HAP-1 (cell line): ENCODE results near the gene KCNQ1.

Experiments
- DNase-seq, 2 experiments: peaks; one replicate each; pipeline ENCODE4 v3.0.0-alpha.2; 2016 to 2020; ENCODE audit warnings: low spot score in 2 of 2
- H3K27me3 ChIP-seq: fragments of 250-450 bp; sonication (Bioruptor Pico); 2 replicates; pipeline ENCODE4 v1.5.1; 2020; ENCODE audit warnings: low read depth, mild to moderate bottlenecking, moderate library complexity
- H3K36me3 ChIP-seq: fragments of 250-450 bp; sonication (Bioruptor Pico); replicated peaks from 2 replicates; pipeline ENCODE4 v1.5.1; 2020; ENCODE audit warnings: mild to moderate bottlenecking
- H3K4me1 ChIP-seq: fragments of 250-450 bp; sonication (Bioruptor Pico); 2 replicates; pipeline ENCODE4 v1.5.1; 2020; ENCODE audit warnings: mild to moderate bottlenecking
- H3K4me3 ChIP-seq: fragments of 250-450 bp; sonication (Bioruptor Pico); 2 replicates; pipeline ENCODE4 v1.5.1; 2020; ENCODE audit warnings: mild to moderate bottlenecking, moderate library complexity
- H3K9me3 ChIP-seq: fragments of 250-450 bp; sonication (Bioruptor Pico); 2 replicates; pipeline ENCODE4 v1.5.1; 2020; ENCODE audit warnings: mild to moderate bottlenecking, moderate library complexity
- in situ Hi-C: fragments of 300-500 bp; cut with MboI; formaldehyde crosslinking; loops from 3 replicates; pipeline ENCODE4 v1.14.3; 2020; ENCODE audit warnings: low sequenced_read_pairs, inconsistent platforms, mixed read lengths

Gene KCNQ1

DNA sequence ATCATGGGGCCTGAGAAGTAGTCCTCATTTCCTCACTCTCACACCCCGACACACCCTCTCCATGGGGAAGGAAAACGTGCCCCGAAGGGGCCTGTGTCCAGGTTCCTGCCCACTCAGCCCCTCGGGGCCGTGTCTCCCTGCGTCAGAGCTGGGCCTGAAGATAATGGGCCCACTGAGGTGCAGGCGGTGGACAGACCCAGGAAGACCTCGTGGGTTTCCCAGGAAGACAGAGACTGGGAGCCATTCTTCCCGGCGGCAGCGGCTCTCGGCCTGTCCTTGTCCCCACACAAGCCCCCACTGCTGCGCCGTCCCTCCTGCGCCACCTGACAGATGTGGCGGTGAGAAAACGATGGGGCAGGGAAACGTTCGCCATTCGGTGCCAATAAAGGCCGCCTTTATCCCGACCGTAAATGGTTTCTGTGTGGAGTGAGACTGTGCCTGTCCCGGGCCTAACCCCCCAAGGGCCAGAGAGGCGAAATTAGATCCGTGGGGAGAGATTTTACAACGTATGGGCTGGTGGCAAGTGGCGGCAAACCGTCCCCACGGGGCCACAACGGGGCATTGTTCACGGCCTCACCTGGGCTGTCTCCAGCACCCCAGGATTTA lies 351.8 kb downstream of the KCNQ1 start:
- Histone ChIP-seq H3K4me3 (no peak overlapping the region), H3K9me3 (no peaks in the 10 kb centered on the region; the same call in 1 of the 2 replicates), H3K27me3 (peaks cover 17% of the 10 kb centered on the region), H3K36me3 (no peaks in the 10 kb centered on the region), H3K4me1 (no peaks in the 10 kb centered on the region)
- in situ Hi-C loops = no loop called here
- DNase-seq = no peak

DNA sequence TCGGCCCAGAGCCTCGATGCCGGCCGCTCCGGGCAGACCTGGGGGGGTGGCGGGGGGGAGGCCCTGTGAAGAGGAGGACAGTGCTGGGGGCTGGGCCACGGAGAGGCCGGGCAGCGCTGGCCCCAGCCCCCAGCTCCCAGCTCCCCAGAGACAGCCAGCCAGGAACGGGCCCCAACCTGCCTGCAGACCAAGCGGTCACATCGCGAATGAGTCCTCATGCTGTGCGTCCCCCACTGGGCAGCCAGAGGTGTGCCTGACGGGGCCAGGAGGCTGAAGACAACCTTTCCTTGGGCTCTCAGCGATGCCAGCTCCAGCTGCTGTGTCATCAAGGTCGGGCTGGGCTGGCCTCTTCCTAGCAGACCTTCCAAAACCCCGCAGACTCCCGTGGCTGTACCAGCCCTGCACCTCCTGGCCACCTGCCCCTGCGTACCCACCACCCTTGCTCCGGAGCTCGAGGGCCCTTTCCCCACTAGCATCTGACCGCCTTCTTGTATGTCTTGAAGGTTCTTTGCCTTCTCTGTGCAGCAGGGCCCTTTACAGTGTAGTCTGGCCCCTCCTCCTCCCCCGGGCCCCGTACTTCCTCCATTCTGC lies 352.4 kb downstream of the KCNQ1 start:
- H3K36me3 ChIP-seq = no peaks in the 10 kb centered on the region
- in situ Hi-C loops = no loop called here
- no peaks in the 10 kb centered on the region for H3K4me1 ChIP-seq
- peaks cover 17% of the 10 kb centered on the region for H3K27me3 ChIP-seq
- H3K4me3 ChIP-seq = no peak overlapping the region
- no peak for DNase-seq
- H3K9me3 ChIP-seq = no peaks in the 10 kb centered on the region; the same call in 1 of the 2 replicates

DNA sequence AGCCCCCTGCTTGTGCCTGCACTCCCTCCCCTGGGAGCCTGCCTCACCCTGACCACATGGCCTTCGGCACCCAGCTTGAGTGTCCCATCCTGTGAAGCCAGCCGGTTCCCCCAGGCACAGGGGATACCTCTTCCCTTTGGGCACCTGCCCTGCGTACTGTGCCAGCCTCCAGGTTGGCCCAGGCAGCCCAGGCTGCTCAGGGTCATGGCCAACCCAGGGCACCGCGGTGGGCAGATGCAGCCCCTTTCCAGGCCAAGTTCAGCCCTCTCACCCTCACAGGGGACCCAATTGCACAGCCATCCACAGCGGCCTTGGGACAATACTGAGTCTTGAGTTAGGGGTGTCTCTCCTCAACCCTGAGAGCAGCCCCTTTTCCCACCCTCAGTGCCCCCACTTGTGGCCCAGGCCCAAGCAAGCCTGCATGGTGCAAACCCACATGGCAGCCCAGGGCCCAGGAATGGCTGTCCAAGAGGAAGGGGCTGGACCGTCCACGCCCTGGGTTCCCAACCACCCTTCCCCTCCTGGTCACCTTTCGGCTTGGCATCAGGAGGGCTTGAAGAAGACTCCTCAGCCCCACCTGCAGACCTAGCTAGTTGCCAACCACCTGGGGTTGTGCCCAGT lies 353.0 kb downstream of the KCNQ1 start:
- no peaks in the 10 kb centered on the region for H3K4me1 ChIP-seq
- no peaks in the 10 kb centered on the region for H3K36me3 ChIP-seq
- H3K9me3 ChIP-seq = no peaks in the 10 kb centered on the region; the same call in 1 of the 2 replicates
- peaks cover 17% of the 10 kb centered on the region for H3K27me3 ChIP-seq
- H3K4me3 ChIP-seq = no peak overlapping the region
- in situ Hi-C loops = no loop called here
- no peak for DNase-seq

DNA sequence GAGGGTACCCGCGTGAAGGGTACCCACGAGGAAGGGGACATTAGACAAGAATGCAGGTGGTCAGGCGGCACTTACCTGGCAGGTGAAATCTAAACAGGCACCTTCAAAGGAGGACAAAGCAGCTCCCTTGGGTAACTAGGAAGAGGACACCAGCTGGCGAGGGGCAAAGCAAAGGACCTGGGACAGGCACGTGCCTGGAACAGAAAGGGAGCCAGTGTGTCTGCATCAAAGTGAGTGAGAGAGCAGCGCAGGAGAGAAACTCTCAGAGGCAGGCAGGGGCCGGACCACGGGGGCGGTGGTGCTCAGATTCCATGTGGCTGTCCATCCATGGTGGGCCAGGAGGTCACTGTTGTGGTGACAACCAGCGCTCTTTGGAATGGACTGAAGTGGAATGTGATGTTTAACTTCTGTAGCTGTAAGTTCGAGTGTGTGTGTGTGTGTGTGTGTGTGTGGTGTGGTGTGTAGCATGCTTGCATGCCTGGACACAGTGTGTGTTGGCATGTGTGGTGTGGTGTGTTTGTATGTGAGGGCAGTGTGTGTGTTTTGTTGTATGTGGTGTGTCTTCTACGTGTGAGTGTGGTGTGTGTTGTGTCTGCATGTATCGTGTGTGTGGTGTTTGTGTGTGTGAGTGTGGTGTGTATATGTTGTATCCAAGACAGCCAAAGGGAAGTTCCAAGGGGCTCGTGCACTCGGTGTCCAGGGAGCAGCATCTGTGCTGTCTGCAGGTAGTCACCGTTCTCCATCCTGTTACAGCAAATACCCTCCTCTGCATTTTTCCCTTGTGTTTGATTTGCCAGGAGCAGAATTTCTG lies 354.3 kb downstream of the KCNQ1 start:
- no peak for DNase-seq
- H3K27me3 ChIP-seq = peaks cover 5% of the 10 kb centered on the region
- H3K4me1 ChIP-seq = no peaks in the 10 kb centered on the region
- H3K9me3 ChIP-seq = no peaks in the 10 kb centered on the region; the same call in 1 of the 2 replicates
- H3K36me3 ChIP-seq = no peaks in the 10 kb centered on the region
- in situ Hi-C loops = no loop called here
- H3K4me3 ChIP-seq = no peak overlapping the region

DNA sequence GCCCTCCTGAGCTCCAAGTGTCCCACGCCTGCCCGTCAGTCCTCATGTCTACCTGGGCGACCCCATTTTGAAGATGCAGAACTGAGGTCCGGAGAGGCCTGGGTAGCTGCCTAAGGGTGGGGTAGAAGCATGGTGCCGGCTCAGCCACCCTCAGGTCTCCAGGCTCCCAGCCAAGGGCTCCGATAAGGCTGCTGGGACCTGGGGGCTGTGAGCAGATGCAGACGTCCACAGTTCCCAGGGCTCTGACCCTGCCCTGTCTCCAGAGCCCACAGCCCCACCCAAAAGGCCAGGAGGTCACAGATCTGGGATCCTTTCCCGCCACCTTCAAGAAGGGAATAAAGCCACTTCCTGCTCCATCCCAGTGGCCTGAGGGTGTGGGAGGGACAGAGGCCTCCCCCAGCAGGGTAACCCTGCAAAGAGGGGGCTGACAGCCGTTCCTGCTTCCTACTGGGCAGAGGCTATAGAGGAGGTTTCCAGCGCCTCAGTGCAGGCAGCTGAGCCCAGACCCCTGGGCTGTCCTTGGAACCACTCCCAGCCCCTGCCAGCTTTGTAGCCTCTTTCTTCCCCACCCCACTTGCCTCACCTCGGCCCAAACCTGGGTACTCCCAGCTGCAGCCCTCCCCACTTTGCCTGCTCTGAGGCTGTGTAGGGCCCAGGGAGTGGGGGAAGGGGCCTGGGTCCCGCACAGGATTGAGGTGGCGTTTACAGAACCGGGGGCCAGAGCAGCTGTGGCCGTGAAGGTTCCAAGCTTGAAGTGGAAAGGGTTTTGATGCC lies 355.3 kb downstream of the KCNQ1 start:
- Histone ChIP-seq H3K27me3 (no peaks in the 10 kb centered on the region), H3K4me3 (no peak overlapping the region), H3K36me3 (no peaks in the 10 kb centered on the region), H3K9me3 (no peaks in the 10 kb centered on the region; the same call in 1 of the 2 replicates), H3K4me1 (no peaks in the 10 kb centered on the region)
- no peak for DNase-seq
- in situ Hi-C loops = no loop called here

DNA sequence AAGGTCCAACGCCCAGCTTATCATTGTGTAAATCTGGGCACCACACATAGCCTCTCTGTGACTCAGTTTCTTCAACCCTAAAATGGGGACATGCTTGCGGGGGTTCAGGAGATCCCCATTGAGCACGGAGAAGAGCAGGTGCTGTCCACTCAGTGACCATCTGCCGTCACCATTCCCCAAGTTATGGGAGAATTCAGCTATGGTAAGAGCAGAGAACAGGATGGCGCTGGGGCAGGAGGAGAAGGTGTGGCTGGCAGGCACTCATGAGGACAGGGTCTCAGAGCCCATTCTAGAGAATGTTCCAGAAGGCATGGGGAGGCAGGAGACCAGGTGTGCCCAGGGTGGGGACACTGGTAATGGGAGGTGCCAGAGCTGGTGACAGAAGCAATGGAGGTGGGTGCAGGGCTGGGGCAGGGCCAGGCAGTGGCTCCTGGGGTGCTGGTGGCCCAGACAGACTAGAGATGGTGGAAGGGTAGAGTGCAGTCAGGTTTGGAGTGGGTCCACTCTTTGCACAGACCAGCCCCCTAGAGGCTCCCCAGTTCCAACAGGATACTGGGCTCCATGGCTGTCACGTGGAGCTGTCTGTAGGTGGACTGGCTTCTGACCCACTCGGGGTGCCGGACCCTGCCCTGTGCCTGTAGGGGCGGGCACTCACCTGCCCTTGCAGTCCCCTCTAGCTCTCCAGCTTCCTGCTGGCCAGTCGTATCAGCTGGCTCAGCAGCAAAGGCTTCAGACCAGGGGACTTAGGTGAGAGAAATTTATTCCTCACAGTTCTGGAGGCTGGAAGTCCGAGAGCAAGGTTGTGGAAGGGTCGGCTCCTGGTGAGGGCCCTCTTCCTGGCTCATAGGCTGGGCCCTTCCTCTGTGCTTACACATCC lies 356.1 kb downstream of the KCNQ1 start:
- Histone ChIP-seq H3K4me1 (peaks cover 7% of the 10 kb centered on the region), H3K9me3 (no peaks in the 10 kb centered on the region; the same call in 1 of the 2 replicates), H3K4me3 (no peak overlapping the region), H3K36me3 (no peaks in the 10 kb centered on the region), H3K27me3 (peaks cover 6% of the 10 kb centered on the region)
- no peak for DNase-seq
- in situ Hi-C loops = no loop called here

DNA sequence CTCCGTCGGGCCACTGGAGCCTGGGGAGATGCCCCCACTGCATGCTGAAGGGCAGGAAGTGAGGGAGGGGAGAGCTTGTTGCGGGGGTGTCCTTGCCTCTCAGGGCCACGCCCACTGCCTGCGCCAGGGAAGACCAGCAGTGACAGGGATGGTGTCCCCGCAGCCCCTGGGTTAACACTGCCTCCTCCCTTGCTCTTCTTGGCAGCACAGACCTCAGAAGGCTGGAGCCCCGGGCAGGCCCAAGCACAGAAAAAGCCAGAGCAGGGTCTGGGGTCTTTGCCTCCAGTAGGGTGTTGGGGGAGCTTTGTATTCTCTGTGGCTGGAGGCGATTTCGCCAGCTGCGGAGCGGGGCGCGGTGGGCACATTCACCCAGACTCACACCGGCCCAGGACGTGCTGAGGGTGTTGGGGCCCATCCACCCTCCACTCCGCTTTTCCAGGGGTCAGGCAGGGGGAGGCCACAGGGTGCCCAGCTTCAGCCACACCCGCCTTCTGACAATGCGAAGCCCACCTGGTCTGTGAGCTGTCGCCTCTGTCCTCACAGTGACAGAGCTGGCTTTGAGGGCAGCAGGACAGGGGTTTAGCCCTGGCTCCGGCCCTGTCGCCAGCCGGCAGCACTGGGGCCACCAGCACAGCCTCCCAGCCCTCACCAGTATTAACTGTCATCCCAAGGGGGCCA lies 357.0 kb downstream of the KCNQ1 start:
- Histone ChIP-seq H3K36me3 (no peaks in the 10 kb centered on the region), H3K4me3 (no peak overlapping the region), H3K4me1 (peaks cover 9% of the 10 kb centered on the region), H3K9me3 (no peaks in the 10 kb centered on the region; the same call in 1 of the 2 replicates), H3K27me3 (peaks cover 11% of the 10 kb centered on the region)
- no peak for DNase-seq
- in situ Hi-C loops = no loop called here

DNA sequence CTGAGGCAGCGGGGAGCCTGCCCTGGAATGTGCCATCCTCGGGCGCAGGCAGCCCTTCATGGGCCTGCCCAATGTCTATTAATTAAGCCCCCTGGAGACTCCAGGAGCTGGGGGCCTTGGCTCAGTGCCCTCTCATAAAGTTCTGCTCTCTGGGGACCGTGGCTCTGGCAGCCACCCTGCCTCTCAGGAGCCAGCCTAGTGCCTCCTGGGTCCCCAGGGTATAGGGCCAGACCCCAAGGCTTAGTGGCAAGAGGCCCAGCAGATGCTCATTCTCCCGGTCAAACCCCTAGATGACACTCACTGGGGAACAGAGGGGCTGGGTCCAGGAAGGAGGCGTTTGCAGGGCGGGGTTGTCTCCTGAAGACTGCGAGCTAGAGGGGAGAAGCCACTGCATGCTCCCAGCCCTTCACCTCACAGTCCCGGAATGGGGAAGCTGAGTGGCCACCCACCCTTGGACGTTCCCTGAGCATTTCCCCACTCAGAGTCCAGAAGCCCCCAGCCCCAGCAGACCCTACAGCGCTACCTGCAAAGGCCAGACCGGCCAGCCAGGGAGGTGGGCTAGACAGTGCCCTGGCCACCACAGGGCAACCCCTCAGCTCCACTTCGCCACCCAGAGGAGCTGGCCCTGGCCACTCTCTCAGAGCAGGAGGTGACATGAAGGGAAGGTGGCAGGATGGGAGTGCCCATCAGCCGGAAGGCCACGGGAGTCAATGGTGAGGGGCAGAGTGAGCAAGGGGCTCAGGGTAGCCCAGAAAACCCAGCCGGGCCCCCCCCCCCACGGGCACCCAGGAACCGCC lies 357.8 kb downstream of the KCNQ1 start:
- Histone ChIP-seq H3K9me3 (no peaks in the 10 kb centered on the region; the same call in 1 of the 2 replicates), H3K27me3 (peaks cover 11% of the 10 kb centered on the region), H3K4me3 (no peak overlapping the region), H3K36me3 (no peaks in the 10 kb centered on the region), H3K4me1 (peaks cover 9% of the 10 kb centered on the region)
- in situ Hi-C loops = no loop called here
- no peak for DNase-seq

DNA sequence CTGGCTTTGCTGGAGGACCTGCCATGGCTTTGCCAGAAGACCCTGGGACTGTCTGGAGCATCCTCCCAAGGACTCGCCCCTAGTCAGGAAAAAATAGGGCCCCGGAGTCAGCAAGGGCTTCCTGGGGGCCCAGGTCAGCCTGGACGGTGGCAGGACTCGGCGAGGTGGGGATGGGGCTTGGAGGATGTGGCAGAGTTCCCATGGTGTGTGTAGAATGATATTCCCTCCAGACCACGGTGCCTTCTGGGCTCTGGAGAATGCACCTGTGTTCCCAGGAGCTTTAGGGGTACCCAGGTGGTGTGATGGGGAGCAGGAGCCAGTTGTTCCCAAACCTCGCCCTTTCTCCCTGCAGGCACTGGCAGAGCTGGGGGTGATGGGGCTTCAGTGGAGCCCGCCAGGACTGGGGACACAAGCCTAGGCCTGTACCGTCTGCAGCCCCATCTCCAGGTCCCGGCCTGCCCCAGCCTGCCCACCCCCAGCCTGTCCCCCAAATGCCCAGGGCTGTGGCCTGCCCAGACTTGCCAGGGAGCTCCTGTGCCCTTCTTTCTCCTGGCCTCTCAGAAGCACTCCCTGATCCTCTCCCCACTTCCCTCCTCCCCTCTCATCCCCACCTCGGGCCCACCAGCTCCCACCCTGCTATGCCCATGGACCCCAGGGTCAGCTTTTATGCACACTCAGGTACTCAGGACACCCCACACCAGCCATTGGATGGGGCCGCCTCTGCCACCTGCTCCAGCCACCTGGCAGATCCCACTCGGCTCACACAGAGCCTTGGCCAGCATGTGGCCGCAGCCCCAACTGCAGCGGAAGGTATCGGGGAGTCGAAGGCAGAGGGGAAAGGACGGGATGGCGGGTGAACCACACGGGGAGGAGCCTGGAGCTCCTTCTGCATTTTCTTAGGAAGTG lies 358.6 kb downstream of the KCNQ1 start:
- Histone ChIP-seq H3K36me3 (no peaks in the 10 kb centered on the region), H3K9me3 (no peaks in the 10 kb centered on the region; the same call in 1 of the 2 replicates), H3K4me3 (no peak overlapping the region), H3K27me3 (peaks cover 11% of the 10 kb centered on the region), H3K4me1 (peaks cover 9% of the 10 kb centered on the region)
- no peak for DNase-seq
- in situ Hi-C loops = no loop called here

DNA sequence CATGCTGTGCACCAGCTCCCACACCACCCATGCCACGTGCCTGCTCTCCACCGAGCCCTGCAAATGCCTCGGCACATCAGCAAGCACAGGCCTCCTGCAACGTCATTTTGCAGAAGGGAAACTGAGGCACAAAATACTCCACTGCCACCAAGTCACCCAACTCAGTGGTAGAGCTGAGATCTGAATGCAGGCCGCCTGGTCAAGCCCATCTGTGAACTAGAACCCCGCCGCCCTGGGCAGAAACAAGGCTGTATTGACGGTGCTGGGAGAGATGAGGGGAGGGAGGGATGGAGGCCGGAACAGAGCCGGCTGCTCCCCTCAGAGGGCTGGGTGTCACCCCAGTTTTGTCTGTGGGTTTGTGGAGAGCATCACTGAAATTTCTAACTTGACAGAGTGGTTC lies 359.4 kb downstream of the KCNQ1 start:
- in situ Hi-C loops = no loop called here
- Histone ChIP-seq H3K9me3 (no peaks in the 10 kb centered on the region; the same call in 1 of the 2 replicates), H3K36me3 (no peaks in the 10 kb centered on the region), H3K4me1 (peaks cover 9% of the 10 kb centered on the region), H3K4me3 (no peak overlapping the region), H3K27me3 (peaks cover 11% of the 10 kb centered on the region)
- DNase-seq = no peak
